ENCODE results near the gene LMNTD1.

GRCh38 chr12:25533150-25533549, 19.9 kb downstream of the LMNTD1 start:
- TF ChIP-seq, protein P1, sequence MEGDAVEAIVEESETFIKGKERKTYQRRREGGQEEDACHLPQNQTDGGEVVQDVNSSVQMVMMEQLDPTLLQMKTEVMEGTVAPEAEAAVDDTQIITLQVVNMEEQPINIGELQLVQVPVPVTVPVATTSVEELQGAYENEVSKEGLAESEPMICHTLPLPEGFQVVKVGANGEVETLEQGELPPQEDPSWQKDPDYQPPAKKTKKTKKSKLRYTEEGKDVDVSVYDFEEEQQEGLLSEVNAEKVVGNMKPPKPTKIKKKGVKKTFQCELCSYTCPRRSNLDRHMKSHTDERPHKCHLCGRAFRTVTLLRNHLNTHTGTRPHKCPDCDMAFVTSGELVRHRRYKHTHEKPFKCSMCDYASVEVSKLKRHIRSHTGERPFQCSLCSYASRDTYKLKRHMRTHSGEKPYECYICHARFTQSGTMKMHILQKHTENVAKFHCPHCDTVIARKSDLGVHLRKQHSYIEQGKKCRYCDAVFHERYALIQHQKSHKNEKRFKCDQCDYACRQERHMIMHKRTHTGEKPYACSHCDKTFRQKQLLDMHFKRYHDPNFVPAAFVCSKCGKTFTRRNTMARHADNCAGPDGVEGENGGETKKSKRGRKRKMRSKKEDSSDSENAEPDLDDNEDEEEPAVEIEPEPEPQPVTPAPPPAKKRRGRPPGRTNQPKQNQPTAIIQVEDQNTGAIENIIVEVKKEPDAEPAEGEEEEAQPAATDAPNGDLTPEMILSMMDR (IDR thresholded peaks at IDR 0.05): no peak
- TF ChIP-seq POLR2A (IDR thresholded peaks at IDR 0.05) (no peak), EP300 (IDR thresholded peaks at IDR 0.05; ENCODE audit: low read depth) (no peak)

Measured in transverse colon (tissue), 3 donors.